ENCODE measurements around the gene FAF1.
"Not testable (repeated sequence)": the region's sequence is repeated elsewhere in the genome, so short reads cannot be mapped to it uniquely, and the experiment has no call there.

Gene FAF1

GRCh38 chr1:50959913-50960844, at the start of gene FAF1:
FAF1 (minus strand) TSS chr1:50960267; CDS start chr1:50959811, 456 bp downstream.
- peak; percentile 61 for DNase-seq (ENCODE audit: low read depth, low spot score)
- H3K4me3 ChIP-seq (ENCODE audit: low read depth, low read length), result peak within 1 kb of the TSS; percentile 87
- POLR2A ChIA-PET, result interaction anchor here (0.8 to 1.7 kb wide), 4 partner anchors 9 to 24 kb away, joined by 3 to 8 read pairs (median 4); partner anchors contain the start of gene CDKN2C
- TF ChIP-seq, protein P1, sequence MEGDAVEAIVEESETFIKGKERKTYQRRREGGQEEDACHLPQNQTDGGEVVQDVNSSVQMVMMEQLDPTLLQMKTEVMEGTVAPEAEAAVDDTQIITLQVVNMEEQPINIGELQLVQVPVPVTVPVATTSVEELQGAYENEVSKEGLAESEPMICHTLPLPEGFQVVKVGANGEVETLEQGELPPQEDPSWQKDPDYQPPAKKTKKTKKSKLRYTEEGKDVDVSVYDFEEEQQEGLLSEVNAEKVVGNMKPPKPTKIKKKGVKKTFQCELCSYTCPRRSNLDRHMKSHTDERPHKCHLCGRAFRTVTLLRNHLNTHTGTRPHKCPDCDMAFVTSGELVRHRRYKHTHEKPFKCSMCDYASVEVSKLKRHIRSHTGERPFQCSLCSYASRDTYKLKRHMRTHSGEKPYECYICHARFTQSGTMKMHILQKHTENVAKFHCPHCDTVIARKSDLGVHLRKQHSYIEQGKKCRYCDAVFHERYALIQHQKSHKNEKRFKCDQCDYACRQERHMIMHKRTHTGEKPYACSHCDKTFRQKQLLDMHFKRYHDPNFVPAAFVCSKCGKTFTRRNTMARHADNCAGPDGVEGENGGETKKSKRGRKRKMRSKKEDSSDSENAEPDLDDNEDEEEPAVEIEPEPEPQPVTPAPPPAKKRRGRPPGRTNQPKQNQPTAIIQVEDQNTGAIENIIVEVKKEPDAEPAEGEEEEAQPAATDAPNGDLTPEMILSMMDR (IDR thresholded peaks at IDR 0.05; ENCODE audit: insufficient read depth, low read length, missing control alignments), result peak; percentile 5
- CTCF ChIA-PET, result interaction anchor here (1.0 to 3.8 kb wide), 8 partner anchors 9 to 229 kb away, joined by 3 to 23 read pairs (median 7); partner anchors contain the start of gene CDKN2C

DNA sequence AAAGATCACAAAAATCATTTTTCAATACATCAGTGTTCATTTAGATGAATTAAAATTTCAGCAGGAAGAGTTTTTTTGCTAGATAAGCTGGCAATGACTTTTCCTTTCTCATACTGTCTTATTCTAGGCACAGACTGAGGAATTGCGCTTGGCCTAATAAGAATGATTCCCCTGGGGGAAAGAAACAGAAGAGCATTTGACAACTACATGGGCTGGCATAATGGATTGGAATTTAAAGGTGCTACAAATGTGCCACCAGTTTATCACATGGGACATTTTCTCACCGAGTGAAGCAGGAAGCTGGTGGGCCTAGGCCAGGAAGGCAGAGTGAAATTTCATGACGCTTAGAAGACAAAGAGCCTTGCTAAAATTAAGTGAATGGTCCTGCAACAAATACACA, 49.3 kb upstream of the FAF1 start:
- TF ChIP-seq, protein P1 (IDR thresholded peaks at IDR 0.05; ENCODE audit: insufficient read depth, low read length, missing control alignments), result no peak
- no peak overlapping the region for H3K4me3 ChIP-seq (ENCODE audit: low read depth, low read length)
- ChIA-PET POLR2A (no interaction called here), CTCF (no interaction called here)
- no peak for DNase-seq (ENCODE audit: low read depth, low spot score)

- DNase-seq (ENCODE audit: low read depth, low spot score); POLR2A ChIA-PET; CTCF ChIA-PET; H3K4me3 ChIP-seq (ENCODE audit: low read depth, low read length): not testable (repeated sequence)
Observed at GRCh38 chr1:51005549-51005948, 45.5 kb upstream of the FAF1 start.

DNA sequence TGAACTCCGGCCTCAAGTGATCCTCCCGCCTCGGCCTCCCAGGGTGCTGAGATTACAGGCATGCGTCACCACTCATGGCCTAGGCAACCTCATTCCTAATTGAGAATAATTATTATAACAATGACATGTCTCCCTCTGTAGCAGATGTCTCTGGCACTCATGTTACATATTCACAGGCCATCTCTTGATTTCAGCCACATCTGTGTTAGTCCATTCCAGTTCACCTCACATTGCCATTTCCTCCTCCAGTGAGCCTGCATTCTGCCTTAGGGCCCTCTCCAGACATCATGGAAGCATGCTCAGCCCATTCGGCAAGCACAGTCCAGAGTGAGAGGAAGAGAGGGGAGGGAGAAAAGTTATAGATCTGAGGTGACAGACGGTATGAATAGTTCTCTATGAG, 42.4 kb upstream of the FAF1 start:
- TF ChIP-seq, protein P1 (IDR thresholded peaks at IDR 0.05; ENCODE audit: insufficient read depth, low read length, missing control alignments), result no peak
- ChIA-PET POLR2A (no interaction called here), CTCF (no interaction called here)
- DNase-seq (ENCODE audit: low read depth, low spot score), result no peak
- no peak overlapping the region for H3K4me3 ChIP-seq (ENCODE audit: low read depth, low read length)

GRCh38 chr1:51000651-51001050, 40.6 kb upstream of the FAF1 start:
- TF ChIP-seq, protein P1 (IDR thresholded peaks at IDR 0.05; ENCODE audit: insufficient read depth, low read length, missing control alignments), result no peak
- CTCF ChIA-PET, result no interaction called here
- DNase-seq (ENCODE audit: low read depth, low spot score), result no peak
- POLR2A ChIA-PET, result no interaction called here
- H3K4me3 ChIP-seq (ENCODE audit: low read depth, low read length), result no peak overlapping the region

GRCh38 chr1:51000160-51000559, 40.1 kb upstream of the FAF1 start:
- ChIA-PET POLR2A (no interaction called here), CTCF (no interaction called here)
- DNase-seq (ENCODE audit: low read depth, low spot score), result no peak
- H3K4me3 ChIP-seq (ENCODE audit: low read depth, low read length), result no peak overlapping the region
- TF ChIP-seq, protein P1 (IDR thresholded peaks at IDR 0.05; ENCODE audit: insufficient read depth, low read length, missing control alignments), result no peak

DNA sequence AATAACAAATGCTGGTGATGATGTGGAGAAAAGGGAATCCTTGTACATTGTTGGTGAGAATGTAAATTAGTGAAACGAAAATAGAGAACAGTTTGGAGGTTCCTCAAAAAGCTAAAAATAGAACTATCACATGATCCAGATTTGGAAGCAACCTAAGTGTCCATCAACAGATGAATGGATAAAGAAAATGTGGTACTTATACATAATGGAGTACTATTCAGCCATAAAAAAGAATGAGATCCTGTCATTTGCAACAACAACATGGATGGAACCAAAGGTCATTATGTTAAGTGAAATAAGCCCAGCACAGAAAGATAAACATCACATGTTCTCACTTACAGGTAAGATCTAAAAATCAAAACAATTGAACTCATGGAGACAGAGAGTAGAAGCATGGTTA, 39.3 kb upstream of the FAF1 start:
- POLR2A ChIA-PET; CTCF ChIA-PET; H3K4me3 ChIP-seq (ENCODE audit: low read depth, low read length); DNase-seq (ENCODE audit: low read depth, low spot score): not testable (repeated sequence)
